Stomach (tissue), 4 donors: Measurements from ENCODE around the gene PCBD1.

Experiments
- EP300 ChIP-seq: sonication (generic); formaldehyde crosslinking; IDR thresholded peaks from one replicate; pipeline ENCODE4 v1.6.1; 2017; ENCODE audit warnings: antibody characterized with exemption
- POLR2A ChIP-seq, 4 donors: fragments of 450-650 bp; IDR thresholded peaks; one replicate each; pipeline ENCODE4 v1.6.1; 2016; ENCODE audit warnings: antibody characterized with exemption in 4 of 4, control low read depth in 2 of 4, mild to moderate bottlenecking in 1 of 4, moderate library complexity in 1 of 4
- TF ChIP-seq, protein P1 (sequence below), 7 experiments: fragments of 450-650 bp in 4 of 7; fragments of 200-600 bp in 3 of 7; sonication (generic) in 3 of 7; IDR thresholded peaks; one replicate each; pipeline ENCODE4 v1.5.1; 2016 to 2019; ENCODE audit warnings: antibody characterized with exemption in 7 of 7, control low read depth in 2 of 7, mild to moderate bottlenecking in 1 of 7

DNA sequence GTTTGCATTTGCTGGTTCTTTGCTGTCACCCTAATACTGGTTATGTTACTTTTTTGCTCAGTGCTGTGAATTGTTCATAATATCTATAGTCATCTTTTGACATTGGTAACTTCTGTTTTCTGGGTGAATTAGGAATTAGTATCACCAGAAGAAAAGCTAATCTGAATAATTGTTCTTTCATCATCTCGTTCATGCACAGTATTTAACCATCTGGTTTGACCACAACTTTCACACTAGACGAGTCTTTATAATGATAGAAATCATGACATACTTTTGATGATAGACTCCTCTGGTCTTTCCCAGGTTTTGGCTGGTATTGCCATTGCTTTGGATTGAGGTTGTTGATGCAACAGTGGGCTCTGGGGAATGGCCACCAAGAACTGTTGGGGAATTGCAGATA is 47.5 kb downstream of the PCBD1 start:
- TF ChIP-seq, protein P1, sequence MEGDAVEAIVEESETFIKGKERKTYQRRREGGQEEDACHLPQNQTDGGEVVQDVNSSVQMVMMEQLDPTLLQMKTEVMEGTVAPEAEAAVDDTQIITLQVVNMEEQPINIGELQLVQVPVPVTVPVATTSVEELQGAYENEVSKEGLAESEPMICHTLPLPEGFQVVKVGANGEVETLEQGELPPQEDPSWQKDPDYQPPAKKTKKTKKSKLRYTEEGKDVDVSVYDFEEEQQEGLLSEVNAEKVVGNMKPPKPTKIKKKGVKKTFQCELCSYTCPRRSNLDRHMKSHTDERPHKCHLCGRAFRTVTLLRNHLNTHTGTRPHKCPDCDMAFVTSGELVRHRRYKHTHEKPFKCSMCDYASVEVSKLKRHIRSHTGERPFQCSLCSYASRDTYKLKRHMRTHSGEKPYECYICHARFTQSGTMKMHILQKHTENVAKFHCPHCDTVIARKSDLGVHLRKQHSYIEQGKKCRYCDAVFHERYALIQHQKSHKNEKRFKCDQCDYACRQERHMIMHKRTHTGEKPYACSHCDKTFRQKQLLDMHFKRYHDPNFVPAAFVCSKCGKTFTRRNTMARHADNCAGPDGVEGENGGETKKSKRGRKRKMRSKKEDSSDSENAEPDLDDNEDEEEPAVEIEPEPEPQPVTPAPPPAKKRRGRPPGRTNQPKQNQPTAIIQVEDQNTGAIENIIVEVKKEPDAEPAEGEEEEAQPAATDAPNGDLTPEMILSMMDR (IDR thresholded peaks at IDR 0.05): no peak
- TF ChIP-seq POLR2A (IDR thresholded peaks at IDR 0.05): no peak
- TF ChIP-seq EP300: no peak
